Panc1 (cell line): ENCODE results near the gene BBX. TPM values are rescaled to one million over a fixed set of nuclear protein-coding genes. Genes with fewer than 3 reads are reported as not detected.
A peak's percentile ranks its signal among the peaks of the same experiment; 100 is the strongest.

Experiments
- ATAC-seq: fragments of 200-7000 bp; cut with Tn5 transposase; 2 replicates; pipeline ENCODE4 v1.9.1; 2020; ENCODE audit warnings: mild to moderate bottlenecking, moderate library complexity
- BruUV-seq: library from RNA; stranded (reverse); fragments of 400-500 nt; replicated peaks from 2 replicates; lab custom pipeline; 2021; lab: Mats Ljungman, UMichigan
- CTCF ChIA-PET: fragments of 300-600 bp; sonication (Branson Sonifier 250); formaldehyde crosslinking; loops from one replicate; lab custom pipeline; 2022; ENCODE audit warnings: antibody characterized with exemption; lab: Charles Lee
- POLR2A ChIA-PET: fragments of 300-600 bp; sonication (Branson Sonifier 250); formaldehyde crosslinking; loops from one replicate; lab custom pipeline; 2022; ENCODE audit warnings: antibody characterized with exemption; lab: Charles Lee
- DNase-seq: peaks from one replicate; pipeline ENCODE4 v3.0.0-alpha.2; 2010; ENCODE audit warnings: low read depth, low spot score
- H3K27ac ChIP-seq: 2 replicates; pipeline ENCODE4 v1.5.1; 2011; ENCODE audit warnings: mild to moderate bottlenecking, low read length, inconsistent platforms
- H3K27me3 ChIP-seq: fragments of 200-500 bp; sonication (Bioruptor generic); 2 replicates; pipeline ENCODE4 v1.6.0; 2014; ENCODE audit warnings: low read length, inconsistent platforms; ENCODE audit not compliant: control insufficient read depth, insufficient read depth
- H3K36me3 ChIP-seq: fragments of 200-500 bp; sonication (Bioruptor generic); 2 replicates; pipeline ENCODE4 v1.5.1; 2014; ENCODE audit warnings: inconsistent platforms, mild to moderate bottlenecking, low read length, moderate library complexity; ENCODE audit not compliant: control insufficient read depth, insufficient read depth
- H3K4me1 ChIP-seq: 2 replicates; pipeline ENCODE4 v1.5.1; 2011; ENCODE audit warnings: inconsistent platforms, mild to moderate bottlenecking, low read length, moderate library complexity; ENCODE audit not compliant: control insufficient read depth, insufficient read depth
- H3K4me3 ChIP-seq, 2 experiments: 2 replicates each; pipeline ENCODE4 v1.5.1; 2011 to 2012; ENCODE audit warnings: low read depth in 2 of 2, low read length in 2 of 2, mild to moderate bottlenecking in 2 of 2, inconsistent platforms in 1 of 2, moderate library complexity in 1 of 2
- H3K9me3 ChIP-seq: fragments of 200-500 bp; sonication (Bioruptor generic); 2 replicates; pipeline ENCODE4 v1.5.1; 2014; ENCODE audit warnings: low read depth, mild to moderate bottlenecking, inconsistent platforms, low read length, moderate library complexity; ENCODE audit not compliant: control insufficient read depth, insufficient read depth
- CTCF ChIP-seq: fragments of 450-650 bp; IDR thresholded peaks from 2 replicates; pipeline ENCODE4 v1.5.1; 2017; ENCODE audit warnings: mild to moderate bottlenecking
- POLR2AphosphoS5 ChIP-seq: IDR thresholded peaks from 2 replicates; pipeline ENCODE4 v1.6.1; 2012; ENCODE audit warnings: mild to moderate bottlenecking, low read depth, low read length, moderate library complexity
- REST ChIP-seq, 2 experiments: IDR thresholded peaks; 2 replicates each; pipeline ENCODE4 v1.6.1; 2011 to 2012; ENCODE audit warnings: low read depth in 2 of 2, control low read depth in 1 of 2, low read length in 1 of 2, mild to moderate bottlenecking in 1 of 2, moderate library complexity in 1 of 2; ENCODE audit not compliant: insufficient read depth in 1 of 2
- SIN3A ChIP-seq: IDR thresholded peaks from 2 replicates; pipeline ENCODE4 v1.6.1; 2012; ENCODE audit warnings: low read depth, mild to moderate bottlenecking, low read length, moderate library complexity, borderline replicate concordance; ENCODE audit not compliant: insufficient read depth
- TCF7L2 ChIP-seq: IDR thresholded peaks from 2 replicates; pipeline ENCODE4 v1.6.1; 2011; ENCODE audit warnings: mild to moderate bottlenecking, low read depth, low read length, inconsistent platforms
- in situ Hi-C: cut with HindIII; loops from 2 replicates; pipeline ENCODE4 v1.10.0; 2016; ENCODE audit warnings: low sequenced_read_pairs, low pct_unique_long_range_greater_than_20kb
- intact Hi-C: fragments of 100-400 bp; cut with micrococcal nuclease; formaldehyde crosslinking; loops from one replicate; pipeline ENCODE4 v1.10.0; 2022; ENCODE audit not compliant: unreplicated experiment
- total RNA-seq: library from RNA; stranded (reverse); gene quantifications from one replicate; pipeline ENCODE4 v1.2.1, GENCODE V29; 2021; ENCODE audit not compliant: unreplicated experiment

The BBX gene
- total RNA-seq, 1 experiment from 2014 or later, result 28.5 TPM

- no peaks in the 10 kb centered on the region for H3K36me3 ChIP-seq
- ATAC-seq, result no peak
- ChIA-PET CTCF (no interaction called here), POLR2A (interaction anchor here (0.6 kb wide), 1 partner anchor 244 kb away, joined by 4 read pairs; no protein-coding TSS in a partner anchor)
- in situ Hi-C loops (no loop called here), intact Hi-C loops (no loop called here)
- no peaks in the 10 kb centered on the region for H3K9me3 ChIP-seq
- no peaks in the 10 kb centered on the region for H3K4me1 ChIP-seq
- H3K27ac ChIP-seq, result no peak overlapping the region
- no peak for TF ChIP-seq REST (IDR thresholded peaks at IDR 0.05; ENCODE audit: insufficient read depth in 1 of 2, low read depth in 2 of 2, low read length in 1 of 2)
- TF ChIP-seq TCF7L2, result no peak
- TF ChIP-seq POLR2AphosphoS5, result no peak
- no peak for TF ChIP-seq CTCF
- no peak for TF ChIP-seq SIN3A
- no peak overlapping the region for H3K4me3 ChIP-seq
- no peaks in the 10 kb centered on the region for H3K27me3 ChIP-seq
- DNase-seq, result no peak
- BruUV-seq, result no TSS peak
These were observed 222.6 kb downstream of the BBX start for GRCh38 chr3:107745354-107745753.

- intact Hi-C loops, result no loop called here
- ChIA-PET POLR2A (no interaction called here), CTCF (interaction anchor here (0.6 to 1.0 kb wide), 3 partner anchors 92 to 110 kb away, joined by 3 to 11 read pairs (median 3); no protein-coding TSS in a partner anchor)
- H3K4me3 ChIP-seq, result no peak overlapping the region
- ATAC-seq, result no peak
- no peak for DNase-seq
- H3K27ac ChIP-seq, result no peak overlapping the region
- H3K4me1 ChIP-seq, result no peaks in the 10 kb centered on the region
- no peaks in the 10 kb centered on the region for H3K9me3 ChIP-seq
- no peaks in the 10 kb centered on the region for H3K27me3 ChIP-seq
- H3K36me3 ChIP-seq, result no peaks in the 10 kb centered on the region
- no peak for TF ChIP-seq POLR2AphosphoS5
- peak; percentile 62; the same call in 1 of the 2 replicates for TF ChIP-seq CTCF
- in situ Hi-C loops, result no loop called here
- BruUV-seq, result no TSS peak
These were observed 229.6 kb downstream of the BBX start for GRCh38 chr3:107752202-107752990.
